ENCODE measurements around the gene PRICKLE4. TPM values are rescaled to one million over a fixed set of nuclear protein-coding genes. Genes with fewer than 3 reads are reported as not detected.

Gene PRICKLE4
- total and polyA plus RNA-seq, 2 of the 13 experiments (the other 11 are each of a cell fraction or from before 2014, with no cell fraction given), result 0.92 to 1.2 TPM

- TF ChIP-seq USF2 (IDR thresholded peaks at IDR 0.05; ENCODE audit: low read depth, low read length) (no peak), USF2 (CRISPR knock-in tag; IDR thresholded peaks at IDR 0.05; ENCODE audit: borderline replicate concordance) (no peak), CHCHD3 (CRISPR knock-in tag; IDR thresholded peaks at IDR 0.05) (peak; percentile 63; the same call in 1 of the 2 replicates), TIGD3 (CRISPR knock-in tag; IDR thresholded peaks at IDR 0.05; ENCODE audit: borderline replicate concordance) (no peak), ELF1 (CRISPR knock-in tag; IDR thresholded peaks at IDR 0.05) (no peak), AHDC1 (CRISPR knock-in tag; IDR thresholded peaks at IDR 0.05; ENCODE audit: borderline replicate concordance) (no peak), ZBTB7B (CRISPR knock-in tag; IDR thresholded peaks at IDR 0.05) (no peak), ZNF331 (CRISPR knock-in tag; IDR thresholded peaks at IDR 0.05) (peak; percentile 82)
These were observed 6.1 kb downstream of the PRICKLE4 start (continued) for GRCh38 chr6:41786451-41787218.

All from HepG2 (cell line).